Breast epithelium (tissue), 4 donors: Measurements from ENCODE around the gene ZNF790. TPM values are rescaled to one million over a fixed set of nuclear protein-coding genes. Genes with fewer than 3 reads are reported as not detected.

Source experiments
- DNase-seq, 2 donors: peaks; one replicate each; pipeline ENCODE4 v3.0.0-alpha.2; 2019; ENCODE audit warnings: low spot score in 2 of 2
- H3K27ac ChIP-seq, 2 donors: fragments of 200-600 bp; sonication (generic) in 1 of 2; one replicate each; pipeline ENCODE4 v1.5.1; 2016 to 2019; ENCODE audit warnings: mild to moderate bottlenecking in 1 of 2
- H3K27me3 ChIP-seq, 2 donors: fragments of 200-600 bp; sonication (generic) in 1 of 2; one replicate each; pipeline versions ENCODE4 v1.5.1 to v1.6.0; 2017 to 2019; ENCODE audit warnings: control low read depth in 1 of 2, mild to moderate bottlenecking in 1 of 2
- H3K36me3 ChIP-seq: fragments of 200-600 bp; one replicate; pipeline ENCODE4 v1.5.1; 2019
- H3K4me1 ChIP-seq, 2 donors: fragments of 200-600 bp; sonication (generic); one replicate each; pipeline ENCODE4 v1.5.1; 2016 to 2019; ENCODE audit warnings: control low read depth in 1 of 2
- H3K4me3 ChIP-seq, 3 donors: fragments of 200-600 bp; sonication (generic); 1 replicate in 2 of 3; 2 replicates in 1 of 3; pipeline ENCODE4 v1.5.1; 2016 to 2019; ENCODE audit warnings: mild to moderate bottlenecking in 3 of 3, moderate library complexity in 2 of 3
- H3K9me3 ChIP-seq, 2 donors: fragments of 200-600 bp; sonication (generic) in 1 of 2; one replicate each; pipeline ENCODE4 v1.5.1; 2016 to 2019; ENCODE audit warnings: control low read depth in 1 of 2
- POLR2A ChIP-seq: fragments of 450-650 bp; IDR thresholded peaks from one replicate; pipeline ENCODE4 v1.6.1; 2016; ENCODE audit warnings: antibody characterized with exemption, mild to moderate bottlenecking, moderate library complexity
- POLR2AphosphoS5 ChIP-seq, 3 donors: sonication (generic); formaldehyde crosslinking; IDR thresholded peaks; one replicate each; pipeline ENCODE4 v1.6.1; 2017; ENCODE audit warnings: antibody characterized with exemption in 3 of 3
- intact Hi-C: fragments of 100-400 bp; cut with DNase I; formaldehyde crosslinking; loops from one replicate; pipeline ENCODE4 v1.15.1; 2023; ENCODE audit warnings: low total_unique reads
- total RNA-seq, 3 donors: library from RNA; depleted of rRNA; stranded (reverse); fragments of >200 nt; gene quantifications; one replicate each; pipeline ENCODE4 v1.1.0, GENCODE V29; 2016
- TF ChIP-seq, protein P1 (sequence below), 3 donors: fragments of 450-650 bp; IDR thresholded peaks; one replicate each; pipeline ENCODE4 v1.5.1; 2016 to 2017; ENCODE audit warnings: antibody characterized with exemption in 3 of 3, mild to moderate bottlenecking in 3 of 3, moderate library complexity in 3 of 3

Gene ZNF790
- total RNA-seq, 3 donors from 2014 or later: 5.6 to 11.4 (median 8.8) TPM

DNA sequence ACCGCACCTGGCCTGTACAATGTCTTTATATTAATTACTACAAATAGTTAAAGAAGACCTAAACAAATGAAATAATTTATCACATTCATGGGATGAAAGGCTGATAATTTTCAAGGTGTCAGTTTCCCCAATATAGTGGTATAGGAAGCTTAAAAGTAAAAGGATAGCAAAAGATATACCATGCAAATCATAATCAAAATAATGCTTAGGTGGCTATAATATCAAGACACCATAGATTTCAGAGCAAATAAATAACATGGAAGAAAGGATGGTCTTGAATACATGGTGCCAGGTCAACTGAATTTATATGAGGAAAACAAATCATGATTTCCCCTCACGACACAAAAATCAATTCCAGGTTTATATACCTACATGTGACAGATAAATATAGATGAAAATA, 4.8 kb downstream of the ZNF790 start:
- Histone ChIP-seq H3K4me1 (no peaks in the 10 kb centered on the region), H3K36me3 (peaks cover 11% of the 10 kb centered on the region), H3K27ac (no peak overlapping the region), H3K9me3 (peaks cover 78 to 83% of the 10 kb centered on the region in 2 donors), H3K27me3 (no peaks in the 10 kb centered on the region), H3K4me3 (no peak overlapping the region)
- TF ChIP-seq POLR2AphosphoS5 (IDR thresholded peaks at IDR 0.05): no peak
- TF ChIP-seq, protein P1, sequence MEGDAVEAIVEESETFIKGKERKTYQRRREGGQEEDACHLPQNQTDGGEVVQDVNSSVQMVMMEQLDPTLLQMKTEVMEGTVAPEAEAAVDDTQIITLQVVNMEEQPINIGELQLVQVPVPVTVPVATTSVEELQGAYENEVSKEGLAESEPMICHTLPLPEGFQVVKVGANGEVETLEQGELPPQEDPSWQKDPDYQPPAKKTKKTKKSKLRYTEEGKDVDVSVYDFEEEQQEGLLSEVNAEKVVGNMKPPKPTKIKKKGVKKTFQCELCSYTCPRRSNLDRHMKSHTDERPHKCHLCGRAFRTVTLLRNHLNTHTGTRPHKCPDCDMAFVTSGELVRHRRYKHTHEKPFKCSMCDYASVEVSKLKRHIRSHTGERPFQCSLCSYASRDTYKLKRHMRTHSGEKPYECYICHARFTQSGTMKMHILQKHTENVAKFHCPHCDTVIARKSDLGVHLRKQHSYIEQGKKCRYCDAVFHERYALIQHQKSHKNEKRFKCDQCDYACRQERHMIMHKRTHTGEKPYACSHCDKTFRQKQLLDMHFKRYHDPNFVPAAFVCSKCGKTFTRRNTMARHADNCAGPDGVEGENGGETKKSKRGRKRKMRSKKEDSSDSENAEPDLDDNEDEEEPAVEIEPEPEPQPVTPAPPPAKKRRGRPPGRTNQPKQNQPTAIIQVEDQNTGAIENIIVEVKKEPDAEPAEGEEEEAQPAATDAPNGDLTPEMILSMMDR (IDR thresholded peaks at IDR 0.05): no peak
- TF ChIP-seq POLR2A: no peak
- DNase-seq: no peak
- intact Hi-C loops: no loop called here

DNA sequence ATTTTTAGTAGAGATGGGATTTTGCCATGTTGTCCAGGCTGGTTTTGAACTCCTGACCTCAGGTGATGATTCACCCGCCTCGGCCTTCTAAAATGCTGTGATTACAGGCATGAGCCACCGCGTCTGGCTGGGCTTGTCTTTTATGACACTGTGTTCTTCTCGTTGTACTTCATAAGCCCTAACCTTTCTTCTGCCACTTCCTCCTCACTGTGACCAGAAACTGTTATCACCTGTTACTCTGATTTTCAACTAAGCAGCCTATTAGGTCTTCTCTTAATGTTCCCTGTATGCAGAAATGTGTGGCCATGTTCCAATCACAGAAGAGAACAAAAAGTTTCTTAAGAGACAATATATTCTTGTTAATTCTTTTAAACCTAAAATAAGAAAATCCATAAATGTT, 16.4 kb downstream of the ZNF790 start:
- peaks cover 100% of the 10 kb centered on the region in 2 donors for H3K9me3 ChIP-seq
- intact Hi-C loops: no loop called here

DNA sequence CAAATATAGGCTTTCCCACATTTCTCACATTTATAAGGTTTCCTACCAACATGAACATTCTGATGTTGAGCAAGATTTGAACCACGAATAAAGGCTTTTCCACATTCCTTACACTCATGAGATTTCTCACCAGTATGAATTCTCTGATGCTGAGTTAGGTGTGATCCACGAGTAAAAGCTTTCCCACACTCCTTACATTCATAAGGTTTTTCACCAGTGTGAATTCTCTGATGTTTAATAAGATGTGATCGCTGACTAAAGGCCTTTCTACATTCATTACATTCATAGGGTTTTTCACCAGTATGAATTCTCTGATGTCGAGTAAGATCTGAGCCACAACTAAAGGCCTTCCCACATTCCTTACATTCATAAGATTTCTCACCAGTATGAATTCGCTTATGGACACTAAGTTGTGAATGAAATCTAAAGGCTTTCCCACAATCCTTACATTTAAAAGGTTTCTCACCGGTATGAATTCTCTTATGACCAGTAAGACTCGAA, 19.0 kb downstream of the ZNF790 start:
- peaks cover 99 to 100% of the 10 kb centered on the region in 2 donors for H3K9me3 ChIP-seq

More for the DNA sequence above, 16.4 kb downstream of the ZNF790 start:
- DNase-seq: no peak
- no peak overlapping the region for H3K4me3 ChIP-seq
- peaks cover 40% of the 10 kb centered on the region for H3K36me3 ChIP-seq
- H3K27ac ChIP-seq: no peak overlapping the region
- TF ChIP-seq POLR2A: no peak
- TF ChIP-seq, protein P1 (IDR thresholded peaks at IDR 0.05): no peak
- no peak for TF ChIP-seq POLR2AphosphoS5 (IDR thresholded peaks at IDR 0.05)
- no peaks in the 10 kb centered on the region for H3K4me1 ChIP-seq
- no peaks in the 10 kb centered on the region for H3K27me3 ChIP-seq

DNA sequence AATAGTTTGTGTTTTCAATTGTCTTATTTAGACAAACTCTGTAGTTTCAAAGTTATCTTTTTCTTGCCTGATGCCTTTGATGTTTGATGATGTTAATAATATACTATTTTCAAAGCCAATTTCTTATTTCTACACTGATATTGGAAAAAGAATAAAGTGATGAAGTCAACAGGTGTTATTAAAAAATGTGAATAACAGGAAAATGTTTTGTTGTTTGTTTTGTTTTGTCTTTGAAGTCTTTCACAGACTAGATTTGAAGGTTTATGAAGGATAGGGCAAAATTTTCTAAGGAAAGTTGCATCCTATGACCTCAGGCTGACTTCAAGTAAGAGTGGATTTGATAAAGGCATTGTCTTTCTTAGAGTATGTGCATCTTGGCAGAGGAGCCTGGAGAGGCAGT, 31.2 kb downstream of the ZNF790 start:
- TF ChIP-seq POLR2AphosphoS5 (IDR thresholded peaks at IDR 0.05) (no peak), POLR2A (no peak)
- TF ChIP-seq, protein P1 (IDR thresholded peaks at IDR 0.05): no peak
- H3K27me3 ChIP-seq: no peaks in the 10 kb centered on the region
- H3K4me1 ChIP-seq: no peaks in the 10 kb centered on the region
- no peak for DNase-seq
- intact Hi-C loops: no loop called here
- peaks cover 7% of the 10 kb centered on the region for H3K36me3 ChIP-seq
- no peak overlapping the region for H3K27ac ChIP-seq
- no peak overlapping the region for H3K4me3 ChIP-seq
- H3K9me3 ChIP-seq: peaks cover 89 to 99% of the 10 kb centered on the region in 2 donors

More for the DNA sequence above, 19.0 kb downstream of the ZNF790 start:
- H3K4me3 ChIP-seq: peak overlapping the region in 1 of 3 donors; percentile 0
- H3K36me3 ChIP-seq: peaks cover 36% of the 10 kb centered on the region
- no peak for DNase-seq
- intact Hi-C loops: no loop called here
- no peaks in the 10 kb centered on the region for H3K27me3 ChIP-seq
- TF ChIP-seq POLR2AphosphoS5 (IDR thresholded peaks at IDR 0.05): no peak
- TF ChIP-seq POLR2A: no peak
- TF ChIP-seq, protein P1 (IDR thresholded peaks at IDR 0.05): no peak
- no peak overlapping the region for H3K27ac ChIP-seq
- no peaks in the 10 kb centered on the region for H3K4me1 ChIP-seq

DNA sequence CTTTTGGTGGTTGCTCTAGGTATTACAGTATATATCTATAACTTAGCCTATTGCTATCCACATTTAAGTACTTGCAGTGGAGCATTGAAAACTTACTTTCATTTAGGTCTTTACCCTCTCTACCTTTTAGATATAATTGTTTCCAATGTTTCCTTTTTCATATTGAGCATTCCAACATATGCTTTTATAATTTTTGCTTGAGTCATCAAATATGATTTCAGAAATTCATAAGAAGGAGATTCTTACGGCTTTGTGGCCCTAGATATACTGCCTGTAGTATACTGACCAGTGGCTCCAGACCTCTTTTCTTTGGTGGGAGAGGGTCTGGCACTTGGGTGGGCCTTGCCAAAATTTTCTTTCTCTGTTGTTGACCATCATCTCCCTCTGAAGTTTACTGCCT, 32.8 kb downstream of the ZNF790 start:
- Histone ChIP-seq H3K9me3 (peaks cover 89 to 99% of the 10 kb centered on the region in 2 donors), H3K36me3 (peaks cover 7% of the 10 kb centered on the region), H3K27ac (no peak overlapping the region), H3K4me1 (no peaks in the 10 kb centered on the region), H3K27me3 (no peaks in the 10 kb centered on the region), H3K4me3 (no peak overlapping the region)
- TF ChIP-seq, protein P1 (IDR thresholded peaks at IDR 0.05): no peak
- TF ChIP-seq POLR2A (no peak), POLR2AphosphoS5 (IDR thresholded peaks at IDR 0.05) (no peak)
- no peak for DNase-seq
- intact Hi-C loops: no loop called here
